Hepatocyte (in vitro differentiated cells): ENCODE measurements around the gene DBF4.
"Not testable (repeated sequence)": the region's sequence is repeated elsewhere in the genome, so short reads cannot be mapped to it uniquely, and the experiment has no call there.

Experiments used
- CTCF ChIP-seq: fragments of 200-600 bp; sonication (generic); IDR thresholded peaks from 2 replicates; pipeline ENCODE4 v1.5.1; 2016; ENCODE audit warnings: antibody characterized with exemption, mild to moderate bottlenecking; ENCODE audit not compliant: poor library complexity
- EZH2 ChIP-seq: fragments of 200-600 bp; sonication (generic); IDR thresholded peaks from 2 replicates; pipeline ENCODE4 v1.6.1; 2016; ENCODE audit warnings: antibody characterized with exemption, mild to moderate bottlenecking, borderline replicate concordance

DNA sequence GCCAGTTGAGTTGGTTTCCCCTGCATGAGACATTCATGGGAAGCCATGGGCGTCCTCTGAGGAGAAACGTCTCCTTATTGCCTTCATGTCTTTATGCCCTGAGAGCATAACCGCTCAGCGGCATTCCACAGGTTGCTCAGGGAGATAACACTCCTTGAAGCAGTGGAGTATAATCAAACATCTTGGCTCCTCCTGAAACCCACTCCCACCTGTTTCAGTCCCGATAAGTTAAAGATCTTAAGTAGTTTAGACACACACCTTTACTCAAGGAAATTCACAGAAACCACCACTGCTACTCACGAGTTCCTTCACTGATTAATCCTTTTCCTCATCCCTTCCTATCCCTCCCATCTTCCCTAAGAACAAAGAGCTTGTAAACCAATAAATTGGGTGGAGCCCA, 9.8 kb upstream of the DBF4 start:
- not testable (repeated sequence) for TF ChIP-seq CTCF, EZH2
